SU-DHL-6 (cell line): Measurements from ENCODE around the gene SHLD2.

Experiments
- EZH2phosphoT487 ChIP-seq: fragments of 200-600 bp; sonication (generic), shearing (Covaris generic); conservative IDR thresholded peaks from 2 replicates; pipeline ENCODE4 v1.6.1; 2018; ENCODE audit warnings: mild to moderate bottlenecking, antibody characterized with exemption, low read length, moderate library complexity, mixed read lengths
- TF ChIP-seq, protein P1 (sequence below): fragments of 200-600 bp; sonication (generic); IDR thresholded peaks from one replicate; pipeline ENCODE4 v1.5.1; 2017; ENCODE audit warnings: antibody characterized with exemption, mild to moderate bottlenecking, low read length, moderate library complexity; ENCODE audit not compliant: insufficient read depth, poor library complexity, severe bottlenecking

DNA sequence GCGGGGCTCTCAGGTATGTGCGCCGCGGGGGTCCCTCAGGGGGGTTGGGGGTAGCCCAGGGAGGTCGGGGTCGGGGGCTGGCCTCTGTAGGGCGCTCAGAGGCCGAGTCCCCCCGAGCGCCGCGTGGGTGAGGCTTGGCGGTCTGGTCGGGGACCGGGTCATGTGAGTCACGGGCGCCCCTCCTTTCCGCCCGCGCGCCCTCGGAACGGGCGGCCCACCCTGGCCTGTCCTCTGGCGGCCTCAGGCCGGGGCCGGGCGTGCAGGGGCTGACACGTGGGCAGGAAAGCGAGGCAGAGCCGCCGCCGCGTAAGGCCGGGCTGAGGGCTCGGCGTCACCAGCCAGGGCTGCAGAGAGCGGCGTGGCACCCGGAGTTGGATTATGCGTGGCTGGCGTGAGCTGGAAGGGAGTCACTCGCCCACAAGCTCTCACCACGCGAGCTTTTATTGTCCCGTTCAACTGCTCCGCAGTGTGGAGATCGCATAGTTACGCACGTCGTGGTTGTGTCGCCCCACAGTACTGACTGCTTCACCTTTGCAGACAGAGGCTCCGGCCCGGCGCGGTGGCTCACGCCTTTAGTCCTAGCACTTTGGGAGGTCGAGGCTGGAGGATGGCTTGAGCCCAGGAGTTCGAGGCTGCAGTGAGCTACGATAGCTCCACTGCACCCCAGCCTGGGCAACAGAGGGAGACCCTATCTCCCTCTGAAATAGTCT lies 385 bp downstream of the SHLD2 start:
- TF ChIP-seq, protein P1, sequence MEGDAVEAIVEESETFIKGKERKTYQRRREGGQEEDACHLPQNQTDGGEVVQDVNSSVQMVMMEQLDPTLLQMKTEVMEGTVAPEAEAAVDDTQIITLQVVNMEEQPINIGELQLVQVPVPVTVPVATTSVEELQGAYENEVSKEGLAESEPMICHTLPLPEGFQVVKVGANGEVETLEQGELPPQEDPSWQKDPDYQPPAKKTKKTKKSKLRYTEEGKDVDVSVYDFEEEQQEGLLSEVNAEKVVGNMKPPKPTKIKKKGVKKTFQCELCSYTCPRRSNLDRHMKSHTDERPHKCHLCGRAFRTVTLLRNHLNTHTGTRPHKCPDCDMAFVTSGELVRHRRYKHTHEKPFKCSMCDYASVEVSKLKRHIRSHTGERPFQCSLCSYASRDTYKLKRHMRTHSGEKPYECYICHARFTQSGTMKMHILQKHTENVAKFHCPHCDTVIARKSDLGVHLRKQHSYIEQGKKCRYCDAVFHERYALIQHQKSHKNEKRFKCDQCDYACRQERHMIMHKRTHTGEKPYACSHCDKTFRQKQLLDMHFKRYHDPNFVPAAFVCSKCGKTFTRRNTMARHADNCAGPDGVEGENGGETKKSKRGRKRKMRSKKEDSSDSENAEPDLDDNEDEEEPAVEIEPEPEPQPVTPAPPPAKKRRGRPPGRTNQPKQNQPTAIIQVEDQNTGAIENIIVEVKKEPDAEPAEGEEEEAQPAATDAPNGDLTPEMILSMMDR, result no peak
- no peak for TF ChIP-seq EZH2phosphoT487
